ENCODE results near the gene HOXD3. TPM values are rescaled to one million over a fixed set of nuclear protein-coding genes. Genes with fewer than 3 reads are reported as not detected.

HOXD3 gene
- total and polyA plus RNA-seq, 8 donors = 0.15 to 1.0 (median 0.40) TPM; not detected in 1

- no peak for ATAC-seq
- TF ChIP-seq, protein P1, sequence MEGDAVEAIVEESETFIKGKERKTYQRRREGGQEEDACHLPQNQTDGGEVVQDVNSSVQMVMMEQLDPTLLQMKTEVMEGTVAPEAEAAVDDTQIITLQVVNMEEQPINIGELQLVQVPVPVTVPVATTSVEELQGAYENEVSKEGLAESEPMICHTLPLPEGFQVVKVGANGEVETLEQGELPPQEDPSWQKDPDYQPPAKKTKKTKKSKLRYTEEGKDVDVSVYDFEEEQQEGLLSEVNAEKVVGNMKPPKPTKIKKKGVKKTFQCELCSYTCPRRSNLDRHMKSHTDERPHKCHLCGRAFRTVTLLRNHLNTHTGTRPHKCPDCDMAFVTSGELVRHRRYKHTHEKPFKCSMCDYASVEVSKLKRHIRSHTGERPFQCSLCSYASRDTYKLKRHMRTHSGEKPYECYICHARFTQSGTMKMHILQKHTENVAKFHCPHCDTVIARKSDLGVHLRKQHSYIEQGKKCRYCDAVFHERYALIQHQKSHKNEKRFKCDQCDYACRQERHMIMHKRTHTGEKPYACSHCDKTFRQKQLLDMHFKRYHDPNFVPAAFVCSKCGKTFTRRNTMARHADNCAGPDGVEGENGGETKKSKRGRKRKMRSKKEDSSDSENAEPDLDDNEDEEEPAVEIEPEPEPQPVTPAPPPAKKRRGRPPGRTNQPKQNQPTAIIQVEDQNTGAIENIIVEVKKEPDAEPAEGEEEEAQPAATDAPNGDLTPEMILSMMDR (IDR thresholded peaks at IDR 0.05) = no peak
- no peak overlapping the region for H3K4me3 ChIP-seq
- H3K9me3 ChIP-seq = no peaks in the 10 kb centered on the region
- H3K27me3 ChIP-seq = peaks cover 99 to 100% of the 10 kb centered on the region in 2 donors
- intact Hi-C loops (cut with DNase I) = loop anchor here in 1 of 2 donors (5.0 to 10.0 kb wide), 2 partner anchors 503 to 681 kb away; no protein-coding TSS in a partner anchor
- peaks cover 8 to 37% of the 10 kb centered on the region in 2 donors for H3K4me1 ChIP-seq
- no peak for DNase-seq
- no peak overlapping the region for H3K27ac ChIP-seq
- no peaks in the 10 kb centered on the region for H3K36me3 ChIP-seq
Measured at GRCh38 chr2:176134035-176134434, 23.1 kb upstream of the HOXD3 start.

GRCh38 chr2:176135035-176135440, 22.1 kb upstream of the HOXD3 start:
- ATAC-seq = no peak
- no peaks in the 10 kb centered on the region for H3K36me3 ChIP-seq
- TF ChIP-seq, protein P1 (IDR thresholded peaks at IDR 0.05) = no peak
- no peak overlapping the region for H3K27ac ChIP-seq
- no peak overlapping the region for H3K4me3 ChIP-seq
- H3K27me3 ChIP-seq = peaks cover 100% of the 10 kb centered on the region in 2 donors
- H3K9me3 ChIP-seq = no peaks in the 10 kb centered on the region
- peaks cover 12 to 31% of the 10 kb centered on the region in 2 donors for H3K4me1 ChIP-seq
- intact Hi-C loops (cut with DNase I) = loop anchor here in 1 of 2 donors (5.0 to 10.0 kb wide), 2 partner anchors 422 to 680 kb away; no protein-coding TSS in a partner anchor
- no peak for DNase-seq

- H3K27ac ChIP-seq = no peak overlapping the region
- DNase-seq = peak in 2 of 4 donors; percentile 42 to 68
- H3K4me1 ChIP-seq = peaks cover 12 to 28% of the 10 kb centered on the region in 2 donors
- intact Hi-C loops (cut with DNase I) = loop anchor here in 1 of 2 donors (5.0 to 10.0 kb wide), 2 partner anchors 421 to 678 kb away; no protein-coding TSS in a partner anchor
- TF ChIP-seq, protein P1 (IDR thresholded peaks at IDR 0.05) = no peak
- no peaks in the 10 kb centered on the region for H3K9me3 ChIP-seq
- peak overlapping the region; percentile 13 to 21 for H3K4me3 ChIP-seq
- no peak for ATAC-seq
- no peaks in the 10 kb centered on the region for H3K36me3 ChIP-seq
- H3K27me3 ChIP-seq = peaks cover 99 to 100% of the 10 kb centered on the region in 2 donors
Measured at GRCh38 chr2:176136374-176137251, 20.5 kb upstream of the HOXD3 start.

DNA sequence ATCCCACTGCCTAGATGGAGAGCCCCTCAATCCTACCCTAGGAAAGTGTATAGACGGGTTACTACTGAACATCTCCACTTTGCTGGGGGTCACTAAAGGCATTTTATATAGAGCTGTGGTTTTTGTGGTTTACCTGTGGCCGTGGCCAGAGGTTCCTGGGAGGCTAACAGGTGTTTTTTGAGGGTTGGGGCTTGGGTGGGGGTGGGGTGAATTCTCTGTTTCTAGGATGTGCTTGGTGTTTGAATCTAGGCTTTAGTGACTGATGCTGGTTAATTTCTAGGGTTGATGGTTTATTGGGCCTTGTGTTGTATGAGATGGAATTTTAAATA, 19.9 kb upstream of the HOXD3 start:
- no peaks in the 10 kb centered on the region for H3K9me3 ChIP-seq
- H3K27me3 ChIP-seq = peaks cover 93 to 100% of the 10 kb centered on the region in 2 donors
- ATAC-seq = no peak
- no peak overlapping the region for H3K4me3 ChIP-seq
- H3K27ac ChIP-seq = no peak overlapping the region
- H3K4me1 ChIP-seq = peaks cover 12 to 26% of the 10 kb centered on the region in 2 donors
- TF ChIP-seq, protein P1 (IDR thresholded peaks at IDR 0.05) = no peak
- H3K36me3 ChIP-seq = no peaks in the 10 kb centered on the region
- DNase-seq = no peak
- intact Hi-C loops (cut with DNase I) = loop anchor here in 1 of 2 donors (5.0 to 10.0 kb wide), 2 partner anchors 420 to 678 kb away; no protein-coding TSS in a partner anchor

- H3K4me1 ChIP-seq = peaks cover 12 to 20% of the 10 kb centered on the region in 2 donors
- no peaks in the 10 kb centered on the region for H3K36me3 ChIP-seq
- intact Hi-C loops (cut with DNase I) = loop anchor here in 1 of 2 donors (5.0 to 10.0 kb wide), 2 partner anchors 419 to 677 kb away; no protein-coding TSS in a partner anchor
- no peaks in the 10 kb centered on the region for H3K9me3 ChIP-seq
- ATAC-seq = no peak
- DNase-seq = no peak
- TF ChIP-seq, protein P1 (IDR thresholded peaks at IDR 0.05) = no peak
- H3K27me3 ChIP-seq = peaks cover 86 to 100% of the 10 kb centered on the region in 2 donors
- H3K27ac ChIP-seq = no peak overlapping the region
- H3K4me3 ChIP-seq = no peak overlapping the region
Measured at GRCh38 chr2:176137906-176138305, 19.2 kb upstream of the HOXD3 start.

Data from left lung (tissue), 10 donors.